DOHH2 (cell line): Measurements from ENCODE around the gene RAP2A.

Experiments
- H3F3A ChIP-seq: fragments of 200-600 bp; sonication (generic), shearing (Covaris generic); 2 replicates; pipeline ENCODE4 v1.6.0; 2016; ENCODE audit warnings: antibody characterized with exemption, mild to moderate bottlenecking; ENCODE audit not compliant: control insufficient read depth, insufficient read depth
- H3K27ac ChIP-seq: fragments of 200-600 bp; sonication (generic); 2 replicates; pipeline ENCODE4 v1.5.1; 2014; ENCODE audit warnings: low read depth, mild to moderate bottlenecking, low read length, moderate library complexity
- H3K27me3 ChIP-seq: fragments of 200-600 bp; sonication (generic); 2 replicates; pipeline ENCODE4 v1.6.1; 2014; ENCODE audit warnings: mild to moderate bottlenecking, low read length, mixed read lengths; ENCODE audit not compliant: control insufficient read depth
- H3K36me3 ChIP-seq: fragments of 200-600 bp; sonication (generic); 2 replicates; pipeline ENCODE4 v1.6.1; 2014; ENCODE audit warnings: mild to moderate bottlenecking, low read length, moderate library complexity, mixed read lengths; ENCODE audit not compliant: control insufficient read depth
- H3K4me1 ChIP-seq: fragments of 200-600 bp; sonication (generic); 2 replicates; pipeline ENCODE4 v1.6.1; 2014; ENCODE audit warnings: mild to moderate bottlenecking, low read length, mixed read lengths; ENCODE audit not compliant: control insufficient read depth
- H3K4me2 ChIP-seq: fragments of 200-600 bp; sonication (generic); 2 replicates; pipeline ENCODE4 v1.6.0; 2014; ENCODE audit warnings: mild to moderate bottlenecking, low read length, moderate library complexity
- H3K4me3 ChIP-seq: fragments of 200-600 bp; sonication (generic); 2 replicates; pipeline ENCODE4 v1.5.1; 2014; ENCODE audit warnings: mild to moderate bottlenecking, low read length, mixed read lengths
- H3K79me2 ChIP-seq: fragments of 200-600 bp; sonication (generic); 2 replicates; pipeline ENCODE4 v1.6.1; 2014; ENCODE audit warnings: mild to moderate bottlenecking, low read length, mixed read lengths; ENCODE audit not compliant: control insufficient read depth
- H3K9me2 ChIP-seq: fragments of 200-600 bp; sonication (generic); replicated peaks from 2 replicates; pipeline ENCODE4 v1.6.1; 2014; ENCODE audit warnings: mild to moderate bottlenecking, low read length, mixed read lengths; ENCODE audit not compliant: control insufficient read depth
- H3K9me3 ChIP-seq: fragments of 200-600 bp; sonication (generic); 2 replicates; pipeline ENCODE4 v1.6.1; 2014; ENCODE audit warnings: antibody characterized with exemption, low read length, mixed read lengths; ENCODE audit not compliant: control insufficient read depth, insufficient read depth
- H4K20me1 ChIP-seq: fragments of 200-600 bp; sonication (generic); 2 replicates; pipeline ENCODE4 v1.6.0; 2014; ENCODE audit warnings: low read depth, mild to moderate bottlenecking, antibody characterized with exemption, low read length, moderate library complexity; ENCODE audit not compliant: control insufficient read depth, insufficient read depth
- CTCF ChIP-seq: fragments of 200-600 bp; sonication (generic); IDR thresholded peaks from one replicate; pipeline ENCODE4 v1.5.1; 2014; ENCODE audit warnings: antibody characterized with exemption, mild to moderate bottlenecking, low read depth, low read length; ENCODE audit not compliant: poor library complexity, severe bottlenecking
- EZH2phosphoT487 ChIP-seq: fragments of 200-600 bp; sonication (generic); IDR thresholded peaks from 2 replicates; pipeline ENCODE4 v1.6.1; 2017; ENCODE audit warnings: borderline replicate concordance, mild to moderate bottlenecking, antibody characterized with exemption, low read length, moderate library complexity, mixed read lengths

The RAP2A gene

GRCh38 chr13:97385854-97386253 lies 48.1 kb upstream of the RAP2A start:
- Histone ChIP-seq H3K4me2 (no peak overlapping the region), H3K27ac (no peak overlapping the region), H3K36me3 (no peaks in the 10 kb centered on the region), H3K79me2 (no peaks in the 10 kb centered on the region), H3K4me3 (no peak overlapping the region), H3K9me2 (no peaks in the 10 kb centered on the region), H3F3A (no peaks in the 10 kb centered on the region), H3K9me3 (no peaks in the 10 kb centered on the region), H4K20me1 (no peaks in the 10 kb centered on the region), H3K4me1 (no peaks in the 10 kb centered on the region), H3K27me3 (no peaks in the 10 kb centered on the region)
- TF ChIP-seq EZH2phosphoT487 (no peak), CTCF (no peak)

- H3K27me3 ChIP-seq = no peaks in the 10 kb centered on the region
- H3K4me3 ChIP-seq = no peak overlapping the region
- H3K4me1 ChIP-seq = no peaks in the 10 kb centered on the region
- no peak overlapping the region for H3K27ac ChIP-seq
- no peaks in the 10 kb centered on the region for H3K9me3 ChIP-seq
- H4K20me1 ChIP-seq = no peaks in the 10 kb centered on the region
- H3K79me2 ChIP-seq = no peaks in the 10 kb centered on the region
- H3K9me2 ChIP-seq = no peaks in the 10 kb centered on the region
- no peak for TF ChIP-seq EZH2phosphoT487
- TF ChIP-seq CTCF = no peak
- H3K4me2 ChIP-seq = no peak overlapping the region
- H3K36me3 ChIP-seq = peaks cover 4% of the 10 kb centered on the region; the same call in 1 of the 2 replicates
- no peaks in the 10 kb centered on the region for H3F3A ChIP-seq
Measured at GRCh38 chr13:97386801-97387484, 47.0 kb upstream of the RAP2A start.

GRCh38 chr13:97387485-97387839 lies 46.5 kb upstream of the RAP2A start:
- Histone ChIP-seq H3F3A (no peaks in the 10 kb centered on the region), H3K4me2 (no peak overlapping the region), H3K9me2 (no peaks in the 10 kb centered on the region), H3K4me1 (no peaks in the 10 kb centered on the region), H3K36me3 (peaks cover 4% of the 10 kb centered on the region; the same call in 1 of the 2 replicates), H3K9me3 (no peaks in the 10 kb centered on the region), H4K20me1 (no peaks in the 10 kb centered on the region), H3K27ac (no peak overlapping the region), H3K4me3 (no peak overlapping the region), H3K27me3 (no peaks in the 10 kb centered on the region), H3K79me2 (no peaks in the 10 kb centered on the region)
- no peak for TF ChIP-seq CTCF
- no peak for TF ChIP-seq EZH2phosphoT487
